ENCODE results near the gene AP3D1.
A peak's percentile ranks its signal among the peaks of the same experiment; 100 is the strongest.
"Not testable (repeated sequence)": the region's sequence is repeated elsewhere in the genome, so short reads cannot be mapped to it uniquely, and the experiment has no call there.

Gene AP3D1

DNA sequence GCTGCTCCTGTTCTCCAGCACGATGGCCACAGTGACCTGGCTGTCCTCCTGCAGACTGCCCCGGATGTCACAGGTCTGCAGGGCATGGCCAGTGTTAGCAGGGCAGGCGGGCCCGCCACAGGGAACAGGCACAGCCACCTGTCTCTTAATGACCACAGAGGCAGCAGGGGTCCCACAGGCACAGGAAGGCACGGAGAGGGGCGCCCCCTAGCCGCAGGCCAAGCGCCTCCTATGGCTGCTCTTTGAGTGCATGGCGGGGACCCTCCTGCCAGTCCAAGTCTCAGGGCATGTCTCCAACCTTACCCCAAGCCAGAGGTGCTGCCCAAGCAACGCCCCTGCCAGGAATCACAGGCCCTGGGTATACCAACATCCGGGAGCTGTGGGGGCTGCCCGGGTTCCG lies 40.5 kb downstream of the AP3D1 start:
- no peak for DNase-seq (ENCODE audit: low read depth in 2 of 2)

DNA sequence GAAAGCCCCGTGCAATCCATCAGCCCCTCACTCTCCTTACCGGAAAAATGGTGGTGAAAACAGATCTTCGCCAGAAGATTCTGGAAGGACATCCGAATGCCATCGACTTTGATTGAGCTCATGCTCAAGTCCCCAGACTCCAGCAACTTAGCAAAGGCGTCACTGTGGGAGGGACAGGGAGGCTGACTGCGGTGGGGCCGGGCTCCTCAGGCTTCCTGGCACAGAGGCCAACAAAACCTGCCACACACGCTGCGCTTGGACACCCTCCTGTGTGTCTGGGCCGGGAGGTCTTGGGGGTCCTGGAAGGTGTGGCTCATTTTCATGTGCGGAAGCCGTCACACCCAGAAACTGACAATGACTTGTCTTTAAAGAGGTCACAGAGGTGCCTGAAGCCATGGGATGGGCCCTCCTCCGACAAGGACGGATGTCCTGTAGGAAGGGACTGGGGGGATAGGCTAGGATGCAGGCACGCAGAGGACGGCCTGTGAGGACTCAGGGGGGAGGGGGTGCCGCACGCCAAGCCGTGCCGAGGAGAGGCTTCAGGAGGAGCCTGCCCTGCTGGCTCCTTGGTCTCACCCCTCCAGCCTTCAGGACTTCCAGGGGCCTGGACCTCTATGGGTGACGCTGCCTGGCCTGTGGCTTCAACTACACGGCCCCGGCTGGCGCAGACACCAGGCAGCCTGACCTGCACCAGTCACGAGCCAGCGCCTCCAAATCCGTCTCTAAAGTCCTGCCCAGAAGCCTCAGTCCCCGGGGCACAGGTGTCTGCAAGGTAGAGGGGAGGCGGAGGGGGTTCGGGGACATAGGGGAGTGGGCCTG lies 42.1 kb downstream of the AP3D1 start:
- no peak for DNase-seq (ENCODE audit: low read depth in 2 of 2)

DNA sequence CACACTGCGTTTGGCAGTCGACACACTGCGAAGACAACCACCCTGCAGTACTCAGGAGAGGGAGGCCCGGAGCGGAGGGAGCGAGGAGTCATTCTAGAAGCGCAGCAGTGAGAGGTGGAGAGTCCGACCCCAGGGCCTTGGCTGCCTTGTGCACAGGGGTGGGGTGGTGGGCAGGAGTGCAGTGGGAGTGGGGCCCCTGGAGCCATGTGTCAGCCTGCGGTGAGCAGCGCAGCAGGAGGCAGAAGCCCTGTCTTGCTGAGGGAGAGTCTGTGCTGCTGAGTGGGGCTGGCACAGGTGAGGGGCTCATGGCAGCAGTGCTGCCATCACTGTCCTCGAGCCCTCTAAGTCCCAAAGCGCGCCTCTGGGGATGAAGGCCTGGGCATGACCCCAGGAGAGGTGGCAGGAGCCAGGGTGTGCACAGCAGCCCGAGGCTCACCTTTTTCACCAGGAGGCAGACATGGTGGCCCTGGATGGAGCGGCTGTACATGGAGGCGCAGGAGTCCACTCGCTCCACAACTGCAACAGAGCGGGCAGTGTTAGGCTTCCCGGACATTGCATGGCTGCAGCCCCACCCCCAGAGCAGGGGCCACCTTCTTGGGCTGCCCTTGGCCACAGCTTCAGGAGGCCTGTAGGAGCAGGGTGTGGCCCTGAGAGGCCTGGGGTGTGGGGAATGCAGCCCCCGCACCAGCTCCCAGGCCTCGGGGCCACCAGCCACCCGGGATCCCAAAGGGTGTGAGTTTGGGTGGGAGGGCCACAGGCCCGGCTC lies 42.9 kb downstream of the AP3D1 start:
- DNase-seq (ENCODE audit: low read depth in 2 of 2) = no peak

DNA sequence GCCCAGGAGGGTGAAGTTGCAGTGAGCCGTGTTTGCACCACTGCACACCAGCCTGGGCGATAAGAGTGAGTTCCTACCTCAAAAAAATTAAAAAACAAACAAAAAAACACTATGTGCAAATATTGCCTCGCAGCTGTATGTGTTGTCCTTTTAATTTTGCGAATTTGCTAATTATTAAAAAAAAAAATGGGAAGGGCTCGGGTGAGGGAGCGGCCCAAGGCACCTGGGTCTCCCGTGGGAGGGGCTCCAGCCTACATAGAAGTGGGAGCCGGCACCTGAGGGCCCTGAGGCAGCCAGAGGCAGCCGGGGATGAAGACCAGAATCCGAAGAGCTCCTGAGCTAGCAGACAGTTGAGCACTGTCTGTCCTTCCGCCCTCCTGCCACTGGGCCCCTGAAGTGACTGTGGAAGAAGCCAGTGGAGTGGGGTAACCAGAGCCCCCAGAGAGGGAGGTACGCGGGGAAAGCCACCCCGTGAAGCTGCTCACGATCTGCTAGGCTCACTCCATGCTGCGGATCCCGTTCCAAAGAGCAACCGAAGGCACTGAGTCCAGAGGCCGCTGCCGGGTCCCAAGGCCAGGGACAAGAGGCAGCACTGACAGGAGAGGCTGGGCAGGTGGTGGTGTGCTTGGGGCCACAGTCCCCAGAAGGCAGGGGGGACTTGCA lies 48.2 kb downstream of the AP3D1 start:
- no peak for DNase-seq (ENCODE audit: low read depth in 2 of 2)

DNA sequence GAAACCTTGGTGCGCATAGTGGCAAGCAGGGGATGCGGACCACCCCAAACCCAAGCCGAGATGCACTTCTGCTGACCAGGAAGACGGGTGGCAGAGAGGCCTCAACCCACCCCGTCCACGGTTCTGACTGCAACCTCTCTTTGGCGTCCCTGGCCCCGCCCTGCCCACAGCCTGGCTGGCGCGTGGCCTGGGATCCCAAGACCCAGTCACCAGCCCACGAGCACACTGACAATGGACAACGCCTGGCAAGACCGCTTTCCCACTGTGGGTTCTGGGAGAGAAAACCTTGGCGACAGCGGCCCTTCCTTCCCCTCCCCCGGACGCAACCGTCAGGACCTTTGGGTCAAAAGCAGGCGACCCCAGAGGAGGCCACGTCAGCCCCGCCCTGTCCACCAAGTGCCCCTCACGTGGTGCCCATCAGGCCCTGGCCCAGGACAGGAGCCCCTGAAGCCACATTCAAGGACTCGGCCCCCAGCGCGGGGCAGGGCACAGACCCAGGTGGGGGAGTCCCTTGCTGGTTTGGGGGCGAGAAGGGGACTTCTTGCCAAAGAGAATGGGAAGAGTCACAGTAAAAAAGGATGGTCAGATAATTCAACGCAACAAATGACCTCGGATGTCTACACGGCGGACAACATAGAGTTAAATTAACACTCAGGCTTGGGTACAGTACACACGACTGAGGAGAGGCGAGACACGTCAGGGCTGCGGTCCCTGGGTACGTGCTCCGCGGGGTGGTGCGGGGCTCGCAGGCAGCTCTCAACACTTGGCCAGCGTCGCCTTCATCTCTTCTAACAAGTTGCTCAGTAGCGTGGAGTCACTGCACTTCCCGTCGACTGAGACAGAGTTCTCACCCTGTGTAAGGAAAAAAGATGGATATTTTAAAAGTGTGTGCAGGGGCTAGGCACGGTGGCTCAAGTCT lies 49.7 kb downstream of the AP3D1 start:
- DNase-seq (ENCODE audit: low read depth in 2 of 2) = no peak

DNA sequence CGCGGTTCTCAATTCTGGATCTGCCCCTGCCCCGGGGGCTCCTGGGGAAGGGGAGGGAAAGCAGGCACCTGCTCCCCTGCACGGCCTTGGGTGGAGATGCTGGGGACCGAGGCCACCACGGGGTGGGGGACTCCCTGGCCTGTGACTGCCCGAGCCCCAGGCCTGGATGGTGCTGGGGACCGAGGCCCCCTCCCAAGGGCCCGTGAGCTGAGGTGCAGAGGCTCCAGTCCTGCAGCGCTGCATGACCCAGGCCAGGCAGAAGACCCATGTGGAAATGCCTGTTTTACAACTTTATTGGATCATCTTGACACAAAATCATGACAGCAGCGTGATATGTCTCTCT lies 50.7 kb downstream of the AP3D1 start:
- no peak for DNase-seq (ENCODE audit: low read depth in 2 of 2)

DNA sequence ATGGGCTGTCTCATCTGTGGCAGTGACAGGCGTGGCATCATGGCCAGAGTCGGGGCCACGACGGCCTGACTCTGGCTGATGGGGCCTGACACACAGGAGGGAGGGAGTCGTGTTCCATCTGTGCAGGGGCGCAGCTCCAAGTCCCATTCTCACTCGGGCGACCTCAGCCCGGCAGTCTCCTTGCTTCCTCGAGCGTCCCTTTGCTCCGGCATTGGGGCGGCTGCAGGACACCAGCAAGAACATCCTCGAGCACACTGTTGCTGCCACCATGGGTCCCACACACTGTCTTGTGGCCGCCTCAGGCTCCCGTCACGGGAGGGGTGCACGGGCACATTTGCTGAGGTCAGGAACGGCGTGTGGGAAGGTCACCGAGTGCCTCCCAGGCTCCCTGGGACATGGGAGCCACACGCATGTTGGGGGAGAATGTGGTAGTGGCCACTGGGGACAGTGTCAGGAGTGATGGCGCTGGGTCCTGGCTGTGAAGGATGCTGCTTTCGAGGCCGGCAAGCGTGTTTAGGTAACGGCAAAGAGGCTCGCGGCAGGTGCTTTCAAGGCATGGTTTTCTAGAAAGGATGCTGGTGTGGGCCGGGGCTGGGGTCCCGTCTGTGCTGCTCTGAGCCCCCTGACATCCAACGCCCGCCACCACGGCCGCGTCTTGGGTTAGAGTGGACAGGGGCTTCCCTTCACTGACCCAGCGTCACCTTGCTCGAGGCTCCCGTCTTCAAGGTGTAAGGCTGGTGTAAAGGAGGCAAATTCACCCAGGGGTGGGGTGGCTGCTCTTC lies 51.2 kb downstream of the AP3D1 start:
- DNase-seq (ENCODE audit: low read depth in 2 of 2) = no peak

DNA sequence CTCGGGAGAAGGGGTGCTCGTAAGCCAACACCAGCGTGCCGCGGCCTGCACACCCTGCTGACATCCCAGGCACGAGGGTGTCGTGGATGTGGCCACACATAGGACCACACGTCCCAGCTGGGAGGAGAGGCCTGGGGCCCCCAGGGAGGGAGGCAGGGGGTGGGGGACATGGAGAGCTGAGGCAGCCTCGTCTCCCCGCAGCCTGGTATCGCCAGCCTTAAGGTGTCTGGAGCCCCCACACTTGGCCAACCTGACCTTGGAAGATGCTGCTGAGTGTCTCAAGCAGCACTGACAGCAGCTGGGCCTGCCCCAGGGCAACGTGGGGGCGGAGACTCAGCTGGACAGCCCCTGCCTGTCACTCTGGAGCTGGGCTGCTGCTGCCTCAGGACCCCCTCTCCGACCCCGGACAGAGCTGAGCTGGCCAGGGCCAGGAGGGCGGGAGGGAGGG lies 52.3 kb downstream of the AP3D1 start:
- no peak for DNase-seq (ENCODE audit: low read depth in 2 of 2)

DNA sequence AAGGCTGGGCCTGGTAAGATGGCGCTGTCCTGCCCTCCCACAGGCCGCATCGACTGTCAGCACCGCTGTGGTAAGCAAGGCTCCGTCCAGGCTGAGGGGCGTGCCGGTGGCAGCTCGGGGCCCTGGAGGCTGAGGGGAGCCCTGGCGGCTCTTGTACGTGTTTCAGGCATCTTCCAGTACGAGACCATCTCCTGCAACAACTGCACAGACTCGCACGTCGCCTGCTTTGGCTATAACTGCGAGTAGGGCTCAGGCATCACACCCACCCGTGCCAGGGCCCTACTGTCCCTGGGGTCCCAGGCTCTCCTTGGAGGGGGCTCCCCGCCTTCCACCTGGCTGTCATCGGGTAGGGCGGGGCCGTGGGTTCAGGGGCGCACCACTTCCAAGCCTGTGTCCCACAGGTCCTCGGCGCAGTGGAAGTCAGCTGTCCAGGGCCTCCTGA lies 53.5 kb downstream of the AP3D1 start:
- DNase-seq (ENCODE audit: low read depth in 2 of 2) = no peak

DNA sequence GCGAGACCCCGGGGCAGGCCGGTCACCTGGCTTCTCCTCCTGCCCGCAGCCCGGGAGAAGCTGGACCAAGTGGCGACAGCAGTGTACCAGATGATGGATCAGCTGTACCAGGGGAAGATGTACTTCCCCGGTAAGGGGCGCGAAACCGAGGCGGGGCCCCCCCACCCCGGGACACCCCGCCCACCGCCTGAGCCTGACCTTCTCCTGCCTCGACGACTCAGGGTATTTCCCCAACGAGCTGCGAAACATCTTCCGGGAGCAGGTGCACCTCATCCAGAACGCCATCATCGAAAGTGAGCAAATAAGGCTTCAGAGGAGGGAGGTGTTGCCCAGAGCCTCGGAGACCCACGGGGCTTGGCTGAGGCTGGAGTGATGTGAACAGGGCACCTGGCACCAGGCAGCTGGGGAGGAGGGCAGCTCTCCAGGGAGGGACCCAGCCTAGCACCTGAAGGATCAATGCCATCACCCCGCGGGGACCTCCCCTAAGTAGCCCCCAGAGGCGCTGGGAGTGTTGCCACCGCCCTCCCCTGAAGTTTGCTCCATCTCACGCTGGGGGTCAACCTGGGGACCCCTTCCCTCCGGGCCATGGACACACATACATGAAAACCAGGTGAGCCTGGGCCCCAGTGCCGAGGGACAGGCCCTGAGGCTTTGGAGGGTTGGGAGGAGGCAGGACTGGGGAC lies 54.0 kb downstream of the AP3D1 start:
- no peak for DNase-seq (ENCODE audit: low read depth in 2 of 2)

DNA sequence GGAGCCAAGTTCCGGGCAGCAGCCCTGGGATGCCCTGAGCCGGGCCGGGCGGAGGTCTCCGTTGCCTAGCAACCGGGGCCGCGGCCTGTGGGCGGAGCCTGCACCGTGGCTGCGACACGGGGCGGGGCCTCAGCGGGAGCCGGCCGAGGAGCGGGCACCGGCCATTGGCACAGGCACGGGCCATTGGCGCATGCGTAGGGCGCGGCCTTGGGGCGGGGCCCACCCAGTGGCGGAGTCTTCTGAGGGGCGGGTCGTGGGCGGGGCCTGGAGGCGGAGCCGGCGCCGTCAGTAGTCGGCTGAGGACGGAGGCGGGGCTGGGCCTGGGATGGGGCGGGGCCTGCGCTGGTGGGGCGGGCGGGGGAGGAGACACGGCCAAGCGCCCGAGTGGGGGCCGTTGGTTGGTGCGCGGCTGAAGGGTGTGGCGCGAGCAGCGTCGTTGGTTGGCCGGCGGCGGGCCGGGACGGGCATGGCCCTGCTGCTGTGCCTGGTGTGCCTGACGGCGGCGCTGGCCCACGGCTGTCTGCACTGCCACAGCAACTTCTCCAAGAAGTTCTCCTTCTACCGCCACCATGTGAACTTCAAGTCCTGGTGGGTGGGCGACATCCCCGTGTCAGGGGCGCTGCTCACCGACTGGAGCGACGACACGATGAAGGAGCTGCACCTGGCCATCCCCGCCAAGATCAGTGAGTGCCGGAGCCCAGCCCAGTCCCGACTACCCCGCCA lies 54.7 kb downstream of the AP3D1 start, which contains the start of gene IZUMO4:
Gene IZUMO4, plus strand, starts transcription at position 436 of the 723 bp plus-strand sequence. Its CDS starts 31 bp downstream, at position 467.
- peak; percentile 99 to 100 for DNase-seq (ENCODE audit: low read depth in 2 of 2)

DNA sequence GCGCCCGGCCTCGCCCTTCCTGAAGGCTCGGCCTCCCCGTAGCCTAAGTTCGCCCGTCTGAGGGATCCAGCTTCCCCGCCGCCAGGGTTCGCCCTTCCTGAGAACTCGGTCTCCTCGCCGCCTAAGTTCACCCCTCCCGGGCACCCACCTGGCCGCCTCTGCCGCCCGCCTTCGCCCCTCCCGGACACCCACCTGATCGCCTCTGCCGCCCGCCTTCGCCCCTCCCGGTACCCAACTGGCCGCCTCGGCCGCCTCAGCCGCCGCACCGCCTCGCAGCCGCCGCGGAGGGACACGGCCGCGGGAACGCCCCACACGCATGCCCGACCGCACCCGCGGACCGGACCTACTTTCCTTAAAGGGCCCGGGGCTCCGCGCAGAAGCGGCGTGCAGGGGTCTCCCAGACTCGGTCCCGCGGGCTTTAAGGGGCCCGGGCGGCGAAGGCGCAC lies 55.3 kb downstream of the AP3D1 start, which contains the start of gene MOB3A:
Gene MOB3A, minus strand, starts transcription at position 293 of the 446 bp plus-strand sequence. CDS start 17,766 bp downstream, outside the sequence.
- peak in 1 of 2 donors; percentile 76 for DNase-seq (ENCODE audit: low read depth in 2 of 2)

DNA sequence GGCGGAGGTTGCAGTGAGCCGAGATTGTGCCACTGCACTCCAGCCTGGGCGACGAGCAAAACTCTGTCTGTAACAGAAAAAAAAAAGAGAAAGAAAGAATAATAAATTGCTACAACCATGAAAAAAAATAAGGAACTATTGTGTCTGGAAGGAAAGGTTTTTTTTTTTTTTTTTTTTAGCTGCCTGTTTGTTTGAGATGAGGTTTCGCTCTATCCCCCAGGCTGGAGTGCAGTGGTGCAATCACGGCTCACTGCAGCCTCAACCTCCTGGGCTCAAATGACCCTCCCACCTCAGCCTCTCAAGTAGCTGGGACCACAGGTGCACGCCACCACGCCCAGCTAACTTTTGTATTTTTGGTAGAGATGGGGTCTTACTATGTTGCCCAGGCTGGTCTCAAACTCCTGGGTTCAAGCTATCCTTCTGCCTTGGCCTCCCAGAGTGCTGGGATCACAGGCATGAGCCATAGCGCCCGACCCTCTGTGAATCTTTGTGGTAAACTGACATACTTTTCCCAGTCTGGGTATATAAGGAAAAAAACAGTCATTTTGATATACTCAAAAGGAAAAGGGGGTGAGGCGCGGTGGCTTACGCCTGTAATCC lies 59.3 kb downstream of the AP3D1 start:
- DNase-seq (ENCODE audit: low read depth in 2 of 2) = not testable (repeated sequence)

DNA sequence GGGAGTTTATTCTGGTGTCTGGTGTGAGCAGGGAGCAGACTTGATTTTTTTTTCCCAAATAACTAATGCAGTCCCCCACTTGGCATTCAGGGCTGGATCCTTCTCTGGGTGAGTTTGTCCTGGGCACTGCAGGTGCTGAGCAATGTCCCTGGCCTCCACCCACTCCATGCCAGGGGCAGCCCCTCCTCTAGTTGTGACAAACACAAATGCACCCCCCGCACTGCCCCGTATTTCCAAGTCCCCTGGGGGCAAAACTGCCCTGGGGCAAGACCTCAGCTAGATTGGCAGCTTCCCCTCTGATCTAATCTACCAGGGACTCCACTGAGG lies 61.7 kb downstream of the AP3D1 start:
- no peak for DNase-seq (ENCODE audit: low read depth in 2 of 2)

DNA sequence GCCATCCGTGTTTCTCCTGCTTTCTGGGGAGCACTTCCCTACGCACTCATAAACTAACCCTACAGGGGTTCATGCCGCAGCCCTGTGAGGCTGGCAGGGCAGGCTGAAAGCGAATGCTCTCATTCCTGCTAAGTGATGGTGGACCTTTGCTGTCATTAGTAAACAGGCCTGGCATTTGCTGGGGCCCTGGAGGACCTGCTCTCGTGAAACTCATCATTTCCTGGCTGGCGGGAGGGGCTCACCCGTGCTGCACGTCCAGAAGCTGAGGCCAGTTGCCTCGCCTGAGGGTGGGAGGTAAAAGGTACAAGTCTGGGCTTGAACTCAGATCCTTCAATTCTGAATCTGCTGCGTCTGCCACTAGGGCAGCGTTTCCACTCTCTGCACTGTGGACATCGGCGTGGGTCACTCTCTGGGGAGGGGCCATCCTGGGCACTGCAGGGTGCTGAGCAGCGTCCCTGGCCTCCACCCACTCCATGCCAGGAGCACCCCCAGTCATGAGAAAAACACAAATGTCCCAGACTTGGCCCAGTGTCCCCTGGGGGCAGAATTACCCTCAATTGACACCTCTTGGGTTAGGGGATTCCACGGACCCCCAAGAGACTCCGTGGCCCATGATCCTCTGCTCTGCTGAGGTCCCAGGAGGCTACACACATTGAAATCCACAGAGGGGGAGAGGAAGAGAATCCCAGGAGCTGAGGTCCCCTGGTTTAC lies 62.2 kb downstream of the AP3D1 start:
- DNase-seq (ENCODE audit: low read depth in 2 of 2) = no peak

DNA sequence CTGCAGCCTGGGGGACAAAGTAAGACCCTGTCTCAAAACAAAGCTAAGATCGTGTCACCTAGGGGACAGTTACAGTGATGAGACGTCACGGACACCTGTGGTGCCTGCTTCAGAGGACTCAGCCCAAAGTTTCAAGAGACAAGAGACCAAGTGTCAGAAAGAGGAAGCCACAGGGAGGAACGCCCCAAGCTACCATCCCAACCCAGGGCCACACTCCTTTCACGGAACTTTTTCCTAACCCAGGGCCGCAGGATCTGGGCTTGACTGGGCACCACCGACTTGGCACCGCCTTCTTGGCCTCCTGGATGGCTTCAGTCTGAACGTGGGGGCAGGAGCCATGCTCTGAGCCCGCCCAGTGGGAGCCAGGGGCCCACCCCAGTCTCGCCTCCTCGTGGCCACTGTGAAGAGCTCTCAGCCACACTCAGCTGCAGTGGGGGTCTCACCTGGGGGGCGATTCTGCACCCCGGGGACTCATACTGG lies 63.7 kb downstream of the AP3D1 start:
- DNase-seq (ENCODE audit: low read depth in 2 of 2) = no peak

DNA sequence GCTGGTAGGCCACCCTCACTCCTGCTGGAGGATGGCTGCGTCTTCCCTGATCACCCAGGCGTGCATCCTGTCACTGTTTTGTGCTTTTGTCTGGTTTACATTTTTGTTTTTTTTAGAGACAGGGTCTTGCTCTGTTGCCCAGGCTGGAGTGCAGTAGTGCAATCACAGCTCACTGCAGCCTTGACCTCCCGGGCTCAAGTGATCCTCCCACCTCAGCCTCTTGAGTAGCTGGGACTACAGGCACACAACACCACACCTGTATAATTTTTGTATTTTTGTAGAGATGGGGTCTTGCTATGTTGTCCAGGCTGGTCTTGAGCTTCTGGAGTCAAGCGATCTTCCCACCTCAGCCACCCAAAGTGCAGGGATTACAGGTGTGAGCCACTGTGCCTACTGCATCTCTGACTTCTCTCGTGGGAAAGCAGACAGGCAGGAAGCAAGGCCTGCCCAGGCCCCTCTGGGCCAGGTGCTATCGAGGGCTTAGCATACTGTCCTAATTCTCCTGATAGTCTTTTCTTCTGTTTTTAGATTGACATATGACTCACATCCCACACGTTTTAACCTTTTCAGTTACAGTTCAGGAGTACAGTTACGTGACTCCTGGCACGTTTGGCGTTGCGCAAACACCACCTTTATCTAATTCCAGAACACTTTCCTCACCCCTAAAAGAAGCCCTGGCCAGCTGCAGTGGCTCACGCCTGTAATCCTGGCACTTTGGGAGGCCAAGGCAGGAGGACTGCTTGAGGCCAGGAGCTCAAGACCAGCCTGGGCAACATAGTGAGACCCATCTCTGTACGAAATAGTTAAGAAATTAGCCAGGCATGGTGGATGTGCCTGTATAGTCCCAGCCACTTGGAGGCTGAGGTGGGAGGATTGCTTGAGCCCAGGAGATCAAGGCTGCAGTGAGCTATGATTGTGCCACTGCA lies 64.4 kb downstream of the AP3D1 start:
- DNase-seq (ENCODE audit: low read depth in 2 of 2) = not testable (repeated sequence)
